Measurements from ENCODE around the gene ZNF225.

The ZNF225 gene

GRCh38 chr19:44164673-44165512 is 51.7 kb downstream of the ZNF225 start, which contains the start of gene ZNF226 (continued):
- TF ChIP-seq ZNF416 (tag by site-specific recombination; IDR thresholded peaks at IDR 0.05) (no peak), ZNF600 (tag by site-specific recombination; IDR thresholded peaks at IDR 0.05) (peak; percentile 99), ZNF610 (tag by site-specific recombination; IDR thresholded peaks at IDR 0.05; ENCODE audit: borderline replicate concordance) (peak; percentile 77; the same call in 1 of the 2 replicates), ZNF747 (tag by site-specific recombination; IDR thresholded peaks at IDR 0.05) (no peak), ZNF133 (tag by site-specific recombination; IDR thresholded peaks at IDR 0.05) (0 out of 2 replicates have a peak, but pooled peaks have one; percentile 36), CTCF (tag by site-specific recombination; IDR thresholded peaks at IDR 0.05) (no peak), ZBTB49 (tag by site-specific recombination; IDR thresholded peaks at IDR 0.05; ENCODE audit: low read depth) (no peak), ZNF670 (tag by site-specific recombination; IDR thresholded peaks at IDR 0.05; ENCODE audit: low read depth) (no peak), ZNF146 (tag by site-specific recombination; IDR thresholded peaks at IDR 0.05) (0 out of 2 replicates have a peak, but pooled peaks have one; percentile 28), ZNF121 (tag by site-specific recombination; IDR thresholded peaks at IDR 0.05) (no peak), TCF7L2 (IDR thresholded peaks at IDR 0.05; ENCODE audit: borderline replicate concordance, low read depth, low read length) (no peak), IKZF3 (tag by site-specific recombination; IDR thresholded peaks at IDR 0.05) (peak; percentile 100), PATZ1 (tag by site-specific recombination; IDR thresholded peaks at IDR 0.05) (peak; percentile 74), ZNF571 (tag by site-specific recombination; IDR thresholded peaks at IDR 0.05) (no peak), ZBTB48 (tag by site-specific recombination; IDR thresholded peaks at IDR 0.05) (peak; percentile 56; the same call in 1 of the 2 replicates), ZNF596 (tag by site-specific recombination; IDR thresholded peaks at IDR 0.05) (no peak), KLF7 (tag by site-specific recombination; IDR thresholded peaks at IDR 0.05; ENCODE audit: borderline replicate concordance) (no peak), ZSCAN4 (tag by site-specific recombination; IDR thresholded peaks at IDR 0.05) (no peak), YY2 (tag by site-specific recombination; IDR thresholded peaks at IDR 0.05) (peak; percentile 91), ZBTB1 (tag by site-specific recombination; IDR thresholded peaks at IDR 0.05) (no peak), ZBTB10 (tag by site-specific recombination; IDR thresholded peaks at IDR 0.05) (peak; percentile 83; the same call in 1 of the 2 replicates)

All from HEK293 (cell line).